Measurements from ENCODE around the gene DAAM1. TPM values are rescaled to one million over a fixed set of nuclear protein-coding genes. Genes with fewer than 3 reads are reported as not detected.

DAAM1 gene
- total RNA-seq, 1 donor from 2014 or later: 69.9 TPM

GRCh38 chr14:59148334-59148900 lies 40.0 kb upstream of the DAAM1 start:
- Mint-ChIP-seq H3K36me3 (ENCODE audit: insufficient read depth) (no peaks in the 10 kb centered on the region), H3K4me1 (ENCODE audit: low read depth) (peaks cover 3% of the 10 kb centered on the region), H3K4me3 (ENCODE audit: low read depth) (no peak overlapping the region), H3K9me3 (ENCODE audit: low read depth) (no peaks in the 10 kb centered on the region), H3K27me3 (no peaks in the 10 kb centered on the region), H3K27ac (no peak overlapping the region)
- DNase-seq (ENCODE audit: low spot score, unreplicated experiment): no peak
- TF ChIP-seq CTCF (IDR thresholded peaks at IDR 0.05; ENCODE audit: unreplicated experiment): no peak

- H3K27me3 Mint-ChIP-seq: no peaks in the 10 kb centered on the region
- no peaks in the 10 kb centered on the region for H3K9me3 Mint-ChIP-seq (ENCODE audit: low read depth)
- DNase-seq (ENCODE audit: low spot score, unreplicated experiment): no peak
- peaks cover 6% of the 10 kb centered on the region for H3K4me1 Mint-ChIP-seq (ENCODE audit: low read depth)
- H3K36me3 Mint-ChIP-seq (ENCODE audit: insufficient read depth): no peaks in the 10 kb centered on the region
- no peak overlapping the region for H3K4me3 Mint-ChIP-seq (ENCODE audit: low read depth)
- no peak overlapping the region for H3K27ac Mint-ChIP-seq
- no peak for TF ChIP-seq CTCF (IDR thresholded peaks at IDR 0.05; ENCODE audit: unreplicated experiment)
Observed at GRCh38 chr14:59150990-59151389, 37.5 kb upstream of the DAAM1 start.

- DNase-seq (ENCODE audit: low spot score, unreplicated experiment): no peak
- Mint-ChIP-seq H3K4me3 (ENCODE audit: low read depth) (no peak overlapping the region), H3K9me3 (ENCODE audit: low read depth) (no peaks in the 10 kb centered on the region), H3K36me3 (ENCODE audit: insufficient read depth) (no peaks in the 10 kb centered on the region), H3K27ac (no peak overlapping the region), H3K27me3 (no peaks in the 10 kb centered on the region), H3K4me1 (ENCODE audit: low read depth) (peaks cover 3% of the 10 kb centered on the region)
- no peak for TF ChIP-seq CTCF (IDR thresholded peaks at IDR 0.05; ENCODE audit: unreplicated experiment)
Observed at GRCh38 chr14:59154373-59154772, 34.1 kb upstream of the DAAM1 start.

GRCh38 chr14:59155886-59156285 lies 32.6 kb upstream of the DAAM1 start:
- Mint-ChIP-seq H3K9me3 (ENCODE audit: low read depth) (no peaks in the 10 kb centered on the region), H3K4me1 (ENCODE audit: low read depth) (peaks cover 3% of the 10 kb centered on the region), H3K36me3 (ENCODE audit: insufficient read depth) (no peaks in the 10 kb centered on the region), H3K4me3 (ENCODE audit: low read depth) (no peak overlapping the region), H3K27me3 (no peaks in the 10 kb centered on the region), H3K27ac (no peak overlapping the region)
- DNase-seq (ENCODE audit: low spot score, unreplicated experiment): no peak
- TF ChIP-seq CTCF (IDR thresholded peaks at IDR 0.05; ENCODE audit: unreplicated experiment): no peak

- TF ChIP-seq CTCF (IDR thresholded peaks at IDR 0.05; ENCODE audit: unreplicated experiment): no peak
- H3K4me1 Mint-ChIP-seq (ENCODE audit: low read depth): peaks cover 11% of the 10 kb centered on the region
- no peaks in the 10 kb centered on the region for H3K9me3 Mint-ChIP-seq (ENCODE audit: low read depth)
- H3K27ac Mint-ChIP-seq: no peak overlapping the region
- H3K4me3 Mint-ChIP-seq (ENCODE audit: low read depth): no peak overlapping the region
- no peak for DNase-seq (ENCODE audit: low spot score, unreplicated experiment)
- no peaks in the 10 kb centered on the region for H3K36me3 Mint-ChIP-seq (ENCODE audit: insufficient read depth)
- no peaks in the 10 kb centered on the region for H3K27me3 Mint-ChIP-seq
Observed at GRCh38 chr14:59159169-59159568, 29.3 kb upstream of the DAAM1 start.

All from progenitor cell of endocrine pancreas (in vitro differentiated cells).